Head of caudate nucleus (tissue), 42 donors: ENCODE data around the gene TBX6.
A peak's percentile ranks its signal among the peaks of the same experiment; 100 is the strongest.

Experiments used
- DNase-seq, 42 donors: peaks; one replicate each; pipeline versions ENCODE4 v3.0.0 to v3.0.0-alpha.2; 2020 to 2021; ENCODE audit warnings: mixed read lengths in 7 of 42
- intact Hi-C: fragments of 100-400 bp; cut with DNase I; formaldehyde crosslinking; loops from one replicate; pipeline ENCODE4 v1.15.0; 2022

Gene TBX6

DNA sequence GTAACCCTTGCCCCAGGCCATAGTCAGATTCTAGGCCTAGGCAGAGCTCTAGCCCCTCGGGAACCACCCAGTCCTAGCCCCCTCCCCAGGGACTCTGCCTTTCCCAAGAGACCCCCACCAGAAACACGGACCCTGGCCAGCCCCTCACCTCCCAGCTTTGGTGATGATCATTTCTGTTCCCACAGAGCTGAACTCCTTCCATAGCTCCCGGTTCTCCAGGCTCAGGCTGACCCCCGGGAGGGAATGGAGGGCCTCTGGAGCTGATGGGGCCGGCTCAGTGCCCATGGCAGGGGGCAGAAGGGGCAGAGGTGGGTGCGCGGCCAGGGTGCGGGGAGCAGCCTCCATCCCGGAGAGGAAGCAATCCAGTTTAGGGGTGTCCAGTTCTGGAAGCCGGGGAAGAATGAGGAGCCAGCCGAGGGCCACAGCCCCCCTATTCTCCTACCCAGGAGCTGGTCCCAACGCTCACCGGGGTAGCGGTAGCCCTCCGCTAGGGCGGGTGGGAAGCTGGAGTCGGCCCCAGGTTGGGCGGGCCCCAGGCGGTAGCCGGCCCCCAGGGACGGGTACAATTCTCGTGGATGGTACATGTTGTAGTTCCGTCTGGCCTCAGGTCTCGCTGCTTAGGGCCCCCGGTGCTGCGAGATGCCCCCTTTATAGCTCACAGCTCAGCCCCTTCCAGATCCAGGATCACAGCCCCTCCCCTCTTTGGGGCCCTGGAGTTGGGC lies 953 bp downstream of the TBX6 start:
- no peak for DNase-seq
- intact Hi-C loops, result no loop called here

DNA sequence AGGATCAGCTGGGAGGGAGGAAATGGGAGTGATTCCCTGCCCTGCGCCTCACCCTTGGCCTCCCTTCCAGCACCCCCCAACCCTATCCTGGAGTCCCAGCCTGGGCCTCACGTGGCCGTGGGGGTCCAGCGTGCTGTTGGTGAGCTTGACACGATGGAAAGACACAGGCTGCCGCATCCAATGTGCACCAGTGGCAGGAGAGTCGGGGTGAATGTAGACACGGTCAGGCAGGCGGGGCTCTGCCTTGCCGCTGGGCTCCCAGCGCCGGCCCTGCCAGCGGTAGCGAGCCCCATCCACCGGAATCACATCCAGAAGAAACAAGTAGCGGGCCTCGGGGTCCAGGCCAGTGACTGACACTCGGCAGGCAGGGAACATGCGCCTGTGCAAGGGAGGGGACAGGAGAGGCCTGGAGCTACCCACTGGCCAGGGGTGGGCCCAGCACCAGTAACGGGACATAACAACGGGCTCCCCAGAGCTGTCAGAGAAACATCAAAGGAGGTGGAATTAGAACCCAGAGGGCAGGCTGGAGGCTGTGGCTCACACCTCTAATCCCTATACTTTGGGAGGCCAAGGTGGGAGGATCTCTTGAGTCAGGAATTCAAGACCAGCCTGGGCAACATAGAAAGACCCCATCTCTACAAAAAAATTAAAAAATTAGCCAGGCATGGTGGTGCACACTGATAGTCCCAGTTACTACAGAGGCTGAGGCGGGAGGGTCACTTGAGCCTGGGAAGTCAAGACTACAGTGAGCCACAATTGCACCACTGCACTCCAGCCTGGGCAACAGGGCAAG lies 2.7 kb downstream of the TBX6 start:
- DNase-seq, result no peak
- intact Hi-C loops, result no loop called here

DNA sequence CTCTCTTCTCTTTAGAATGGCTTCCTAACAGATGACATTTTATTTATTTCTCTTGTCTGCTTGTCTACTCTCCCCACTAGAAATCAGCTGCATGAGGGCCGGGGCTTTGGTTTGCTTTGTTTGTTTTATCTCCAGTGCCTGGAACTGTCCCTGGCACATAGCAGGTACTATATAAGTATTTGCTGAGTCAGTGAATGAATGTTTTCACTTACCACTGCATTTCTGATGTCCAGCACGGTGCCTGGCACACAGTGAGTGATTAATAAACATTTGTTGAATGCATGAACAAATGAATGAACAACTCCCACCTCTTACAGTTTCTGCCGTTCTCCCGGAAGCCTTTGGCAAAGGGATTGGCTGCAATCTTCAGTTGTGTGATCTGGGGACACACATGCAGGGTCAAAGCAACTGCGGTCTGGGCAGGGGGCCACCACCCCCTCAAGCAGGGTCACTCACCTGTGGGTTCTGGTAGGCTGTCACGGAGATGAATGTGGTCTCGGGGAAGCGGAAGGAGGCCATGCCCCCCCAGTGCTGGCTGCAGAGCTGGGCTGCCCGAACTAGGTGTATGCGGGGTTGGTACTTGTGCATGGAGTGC lies 3.4 kb downstream of the TBX6 start:
- no peak for DNase-seq
- intact Hi-C loops, result no loop called here

DNA sequence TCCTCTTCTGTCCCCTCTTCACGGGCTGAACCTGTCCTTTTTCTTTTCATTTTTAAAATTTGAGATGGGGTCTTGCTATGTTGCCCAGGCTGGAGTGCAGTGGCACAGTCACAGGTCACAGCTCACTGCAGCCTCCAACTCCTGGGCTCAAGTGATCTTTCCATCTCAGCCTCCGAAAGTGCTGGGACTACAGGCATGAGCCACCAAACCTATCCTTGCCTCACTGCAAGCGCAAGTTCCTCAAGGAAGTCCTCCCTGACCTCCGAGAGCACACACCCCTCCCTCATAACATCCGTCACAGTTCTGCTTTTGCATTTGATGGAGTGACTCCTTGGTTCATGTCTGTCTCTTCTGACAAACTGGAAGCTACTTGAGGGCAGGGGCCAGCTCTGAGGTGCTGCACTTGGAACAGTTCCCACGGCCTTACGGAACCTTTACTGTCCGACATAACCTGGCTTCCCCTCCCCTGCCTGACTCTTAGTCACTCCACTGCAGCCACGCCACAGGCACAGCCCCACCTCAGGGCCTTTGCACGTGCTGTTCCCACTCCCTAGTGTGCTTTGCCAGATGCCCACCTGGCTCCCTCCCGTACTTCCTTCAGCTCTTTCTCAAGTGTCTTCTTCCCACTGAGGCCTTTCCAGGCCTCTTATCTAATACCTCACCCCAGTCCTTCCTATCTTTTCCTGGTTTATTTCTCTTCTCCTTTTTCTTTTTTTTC lies 4.4 kb downstream of the TBX6 start:
- intact Hi-C loops, result no loop called here
- DNase-seq, result no peak

- no peak for DNase-seq
- intact Hi-C loops, result no loop called here
These were observed 5.2 kb downstream of the TBX6 start for GRCh38 chr16:30086291-30087140.

GRCh38 chr16:30085820-30086219 lies 5.9 kb downstream of the TBX6 start:
- no peak for DNase-seq
- intact Hi-C loops, result no loop called here

DNA sequence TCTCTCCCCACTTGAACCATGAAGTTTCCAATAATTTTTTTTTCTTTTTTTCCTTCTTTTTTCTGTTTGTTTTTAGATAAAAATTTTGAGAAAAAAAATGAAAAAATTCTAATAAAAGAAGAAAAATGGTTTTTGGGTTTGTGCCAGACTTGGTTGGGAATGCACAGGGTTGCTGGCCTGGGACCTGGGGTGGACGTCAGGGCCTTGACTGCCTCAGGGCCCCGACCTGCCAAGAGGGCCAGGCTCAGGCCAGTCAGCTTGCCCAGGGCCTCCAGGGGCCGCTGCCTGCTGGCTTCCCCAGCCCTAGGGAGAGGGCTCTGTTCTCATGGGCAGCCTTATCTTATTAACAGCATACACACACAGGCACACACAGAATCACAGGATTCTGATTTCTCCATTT lies 6.5 kb downstream of the TBX6 start:
- no peak for DNase-seq

GRCh38 chr16:30084816-30085159 lies 6.9 kb downstream of the TBX6 start:
- no peak for DNase-seq
- intact Hi-C loops, result no loop called here

More for the DNA sequence above, 6.5 kb downstream of the TBX6 start:
- intact Hi-C loops, result no loop called here

DNA sequence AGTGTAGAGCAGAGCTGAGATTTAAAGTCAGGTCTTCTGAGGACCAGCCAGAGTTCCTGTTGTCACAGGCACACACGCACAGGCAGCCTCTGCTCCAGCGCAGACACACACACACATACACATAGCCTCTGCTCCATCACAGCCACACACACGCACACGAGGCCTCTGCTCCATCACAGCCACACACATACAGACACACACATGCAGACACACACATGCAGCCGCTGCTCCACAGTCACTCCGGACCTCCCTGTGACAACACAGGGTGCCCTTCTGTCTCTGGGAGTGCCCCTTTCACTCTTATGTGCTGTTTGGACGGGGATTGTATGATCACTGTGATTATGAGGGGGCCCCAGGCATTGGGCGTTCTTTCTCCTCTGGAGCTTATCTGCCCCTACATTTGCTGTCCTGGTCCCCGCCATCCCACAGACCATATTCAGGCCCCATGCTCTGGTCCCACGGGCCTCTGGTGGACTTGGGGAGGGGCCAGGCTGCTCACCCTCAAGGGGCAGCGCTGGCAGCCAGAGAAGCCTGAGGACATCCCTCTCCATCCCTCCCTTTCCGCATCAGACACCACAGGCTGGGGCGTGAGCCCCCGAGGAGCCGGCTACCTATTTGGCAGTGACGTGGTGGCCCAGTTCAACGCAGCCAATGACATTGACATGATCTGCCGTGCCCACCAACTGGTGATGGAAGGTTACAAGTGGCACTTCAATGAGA lies 7.5 kb downstream of the TBX6 start:
- intact Hi-C loops, result no loop called here
- DNase-seq, result no peak

GRCh38 chr16:30083216-30084055 lies 8.3 kb downstream of the TBX6 start:
- intact Hi-C loops, result no loop called here
- DNase-seq, result no peak

GRCh38 chr16:30082545-30083090 lies 9.1 kb downstream of the TBX6 start:
- no peak for DNase-seq
- intact Hi-C loops, result no loop called here

- intact Hi-C loops, result loop anchor here (5.0 kb wide), 1 partner anchor 618 kb away; the partner anchor contains the start of gene SRCAP
- no peak for DNase-seq
These were observed 12.2 kb downstream of the TBX6 start for GRCh38 chr16:30079480-30079879.

GRCh38 chr16:30078744-30079143 lies 13.0 kb downstream of the TBX6 start:
- no peak for DNase-seq
- intact Hi-C loops, result loop anchor here (5.0 kb wide), 1 partner anchor 619 kb away; the partner anchor contains the start of gene SRCAP

DNA sequence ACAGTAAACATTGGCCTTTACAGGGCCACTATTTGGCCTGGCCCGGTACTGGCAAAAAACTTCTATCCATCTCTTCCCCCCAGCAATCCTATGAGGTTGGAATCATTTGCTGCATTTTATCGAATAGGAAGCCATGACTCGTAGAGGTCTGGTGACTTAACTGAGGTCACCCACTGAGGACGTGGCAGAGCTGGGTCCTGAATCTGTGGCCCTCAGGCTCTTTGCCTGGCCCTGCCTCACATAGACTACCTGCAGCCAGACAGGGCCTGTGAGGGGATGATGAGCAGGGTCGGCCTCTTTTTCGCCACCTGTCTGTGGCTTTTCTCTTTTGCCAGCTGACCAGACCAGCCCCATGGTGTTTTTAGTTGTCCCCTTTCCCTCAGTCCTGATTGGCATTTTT lies 14.1 kb downstream of the TBX6 start:
- intact Hi-C loops, result loop anchor here (5.0 kb wide), 1 partner anchor 620 kb away; the partner anchor contains the start of gene SRCAP
- no peak for DNase-seq

- intact Hi-C loops, result loop anchor here (5.0 kb wide), 1 partner anchor 621 kb away; the partner anchor contains the start of gene SRCAP
- DNase-seq, result no peak
These were observed 15.4 kb downstream of the TBX6 start for GRCh38 chr16:30076276-30076791.

- peak; percentile 77 to 96 (median 92) for DNase-seq
- intact Hi-C loops, result loop anchor here (5.0 kb wide), 1 partner anchor 622 kb away; the partner anchor contains the start of gene SRCAP
These were observed 16.0 kb downstream of the TBX6 start, which contains the start of gene PPP4C for GRCh38 chr16:30075503-30076275. Gene PPP4C, plus strand, starts transcription at chr16:30075994. Its CDS starts 384 bp downstream, at chr16:30076378.
